NOMO-1 treated with dmso at 0.1 percent for 144 hours (cell line): ENCODE results near the gene ALCAM.
"Not testable (repeated sequence)": the region's sequence is repeated elsewhere in the genome, so short reads cannot be mapped to it uniquely, and the experiment has no call there.

Experiments
- DNase-seq: peaks from one replicate; lab custom pipeline; 2025; ENCODE audit not compliant: unreplicated experiment; lab: John Stamatoyannopoulos, UW

ALCAM gene

GRCh38 chr3:105580296-105580965, 213.7 kb downstream of the ALCAM start:
- no peak for DNase-seq

- DNase-seq = no peak
These were observed 215.3 kb downstream of the ALCAM start for GRCh38 chr3:105582015-105582414.

DNA sequence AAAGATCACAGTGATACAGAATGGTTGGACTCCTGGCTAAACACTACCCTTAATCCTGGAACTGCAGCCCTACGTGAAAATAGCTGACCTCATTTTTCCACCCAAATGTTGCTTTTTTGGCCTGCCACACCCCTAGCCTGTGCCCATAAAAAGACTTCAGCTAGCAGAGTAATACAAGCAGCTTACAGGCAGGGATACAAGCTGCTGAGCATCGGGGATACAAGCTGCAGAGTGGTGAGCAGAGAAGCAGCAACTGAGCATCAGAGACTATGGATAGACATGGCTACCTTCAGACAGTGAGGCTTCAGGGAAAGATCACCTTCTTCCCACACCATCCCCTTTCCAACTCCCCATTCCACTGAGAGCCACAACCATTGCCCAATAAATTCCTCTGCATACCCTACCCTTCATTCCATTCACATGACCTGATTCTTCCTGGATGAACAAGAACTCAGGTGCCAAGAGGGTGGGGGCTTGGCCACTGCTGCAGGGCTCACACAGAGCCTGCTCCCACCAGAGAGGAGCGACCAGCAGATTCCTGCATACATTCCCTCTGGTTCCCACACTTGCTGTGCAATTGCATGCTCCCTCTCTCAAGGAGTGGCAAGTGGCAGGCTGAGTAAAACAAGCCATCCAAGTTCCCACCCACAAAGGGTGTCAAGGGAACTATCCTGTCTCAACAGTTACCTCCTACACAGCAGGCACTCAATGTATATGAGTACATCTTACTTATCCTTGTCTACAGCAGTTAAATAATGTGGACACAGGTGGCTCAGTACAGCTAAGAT, 217.5 kb downstream of the ALCAM start:
- DNase-seq = no peak

- DNase-seq = no peak
These were observed 226.6 kb downstream of the ALCAM start for GRCh38 chr3:105593315-105593714.

DNA sequence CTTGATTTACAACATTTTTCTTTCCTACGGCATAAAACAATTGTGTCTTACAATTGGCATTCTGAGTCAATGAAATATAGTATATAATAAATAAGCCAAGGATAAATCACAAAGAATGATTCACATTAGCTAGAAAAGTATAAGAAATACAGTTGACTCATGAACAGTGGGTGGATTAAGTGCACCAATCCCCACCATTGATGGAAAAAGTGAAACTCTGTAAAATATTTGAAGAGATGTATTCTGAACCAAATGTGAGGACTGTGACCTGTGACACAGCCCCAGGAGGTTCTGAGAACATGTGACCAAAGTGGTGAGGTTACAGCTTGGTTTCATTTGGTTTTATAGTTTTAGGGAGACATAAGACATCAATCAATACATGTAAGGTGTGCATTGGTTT, 227.5 kb downstream of the ALCAM start:
- DNase-seq = no peak

- no peak for DNase-seq
These were observed 231.5 kb downstream of the ALCAM start for GRCh38 chr3:105598042-105598796.

DNA sequence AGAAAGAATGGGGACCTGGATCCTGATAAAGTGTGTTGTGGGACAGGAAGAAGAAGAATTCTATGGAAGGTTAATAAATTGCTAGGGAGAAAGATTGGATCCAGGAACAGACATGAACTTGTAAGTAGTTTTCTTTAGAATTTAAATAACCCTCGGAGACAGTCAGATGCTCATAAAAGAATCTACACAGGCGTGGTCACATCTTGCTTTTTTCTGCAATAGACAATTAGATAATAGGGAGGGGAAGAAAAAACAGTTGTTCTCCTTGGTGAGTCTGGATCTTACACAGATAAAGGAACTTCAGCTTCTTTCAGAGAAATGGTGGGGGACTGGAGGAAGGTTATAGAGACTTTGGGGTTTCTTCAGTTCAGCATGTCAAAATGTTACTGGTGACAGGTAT, 232.6 kb downstream of the ALCAM start:
- DNase-seq = no peak

DNA sequence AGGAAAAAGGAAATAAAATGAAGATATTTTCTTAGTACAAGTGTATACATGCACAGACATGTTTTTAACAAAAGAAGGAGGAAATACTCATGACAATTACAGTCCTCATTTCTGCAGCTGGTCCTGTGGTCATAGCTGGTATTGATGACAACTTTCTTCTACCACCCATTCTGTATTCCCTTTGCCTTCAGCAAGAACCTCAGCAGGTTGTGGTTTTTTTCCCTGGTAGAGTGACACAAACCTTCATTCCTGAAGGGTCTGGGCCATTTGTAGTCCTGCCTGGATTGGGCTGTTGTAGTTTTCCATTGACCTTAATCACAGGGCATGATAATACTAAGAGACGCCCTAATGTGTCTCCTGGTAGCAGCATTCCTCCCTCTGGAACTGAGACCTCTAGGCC, 235.0 kb downstream of the ALCAM start:
- DNase-seq = not testable (repeated sequence)

DNA sequence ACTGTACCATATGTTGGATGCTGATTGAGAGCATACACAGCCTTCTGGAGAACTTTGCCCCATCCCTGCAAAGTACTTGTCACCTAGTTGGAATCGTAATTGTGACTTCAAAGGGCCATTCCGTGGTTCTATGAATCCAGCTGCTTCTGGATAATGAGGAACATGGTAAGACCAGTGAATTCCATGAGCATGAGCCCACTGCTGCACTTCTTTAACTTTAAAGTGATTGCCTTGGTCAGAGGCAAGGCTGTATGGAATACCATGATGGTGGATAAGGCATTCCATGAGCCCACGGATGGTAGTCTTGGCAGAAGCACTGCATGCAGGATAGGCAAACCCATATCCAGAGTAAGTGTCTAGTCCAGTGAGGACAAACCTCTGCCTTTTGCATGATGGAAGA, 235.6 kb downstream of the ALCAM start:
- DNase-seq = not testable (repeated sequence)

DNA sequence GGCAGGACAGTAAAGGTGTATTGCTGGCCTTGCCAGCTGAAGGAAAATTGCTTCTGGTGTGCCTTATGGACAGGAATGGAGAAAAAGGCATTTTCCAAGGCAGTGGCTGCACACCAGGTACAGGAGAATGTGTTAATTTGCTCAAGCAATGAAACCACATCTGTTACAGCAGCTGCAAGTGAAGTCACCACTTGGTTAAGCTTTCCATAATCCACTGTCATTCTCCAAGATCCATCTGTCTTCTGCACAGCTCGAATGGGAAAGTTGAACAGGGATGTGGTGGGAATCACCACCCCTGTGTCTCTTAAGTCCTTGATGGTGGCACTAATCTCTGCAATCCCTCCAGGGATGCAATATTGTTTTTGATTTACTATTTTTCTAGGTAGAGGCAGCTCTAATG, 236.8 kb downstream of the ALCAM start:
- DNase-seq = not testable (repeated sequence)

- no peak for DNase-seq
These were observed 239.3 kb downstream of the ALCAM start for GRCh38 chr3:105606016-105606415.

- DNase-seq = no peak
These were observed 241.9 kb downstream of the ALCAM start for GRCh38 chr3:105608623-105609022.

DNA sequence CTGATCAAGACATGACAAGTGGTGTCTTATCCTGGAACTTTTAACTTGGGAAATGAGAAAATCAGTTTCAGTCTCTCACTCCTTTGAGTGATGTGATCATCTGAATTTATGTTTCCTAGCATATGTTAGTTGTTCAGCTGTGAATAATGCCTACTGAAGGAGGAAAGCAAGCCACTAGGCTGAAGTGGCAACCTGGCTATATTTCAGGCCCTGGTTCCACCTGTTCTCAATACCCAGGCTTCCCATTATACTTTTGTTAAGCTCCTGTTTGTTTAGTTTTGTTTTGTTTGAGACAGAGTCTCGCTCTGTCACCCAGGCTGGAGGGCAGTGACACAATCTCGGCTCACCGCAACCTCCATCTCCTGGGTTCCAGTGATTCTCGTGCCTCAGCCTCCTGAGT, 243.8 kb downstream of the ALCAM start:
- no peak for DNase-seq

DNA sequence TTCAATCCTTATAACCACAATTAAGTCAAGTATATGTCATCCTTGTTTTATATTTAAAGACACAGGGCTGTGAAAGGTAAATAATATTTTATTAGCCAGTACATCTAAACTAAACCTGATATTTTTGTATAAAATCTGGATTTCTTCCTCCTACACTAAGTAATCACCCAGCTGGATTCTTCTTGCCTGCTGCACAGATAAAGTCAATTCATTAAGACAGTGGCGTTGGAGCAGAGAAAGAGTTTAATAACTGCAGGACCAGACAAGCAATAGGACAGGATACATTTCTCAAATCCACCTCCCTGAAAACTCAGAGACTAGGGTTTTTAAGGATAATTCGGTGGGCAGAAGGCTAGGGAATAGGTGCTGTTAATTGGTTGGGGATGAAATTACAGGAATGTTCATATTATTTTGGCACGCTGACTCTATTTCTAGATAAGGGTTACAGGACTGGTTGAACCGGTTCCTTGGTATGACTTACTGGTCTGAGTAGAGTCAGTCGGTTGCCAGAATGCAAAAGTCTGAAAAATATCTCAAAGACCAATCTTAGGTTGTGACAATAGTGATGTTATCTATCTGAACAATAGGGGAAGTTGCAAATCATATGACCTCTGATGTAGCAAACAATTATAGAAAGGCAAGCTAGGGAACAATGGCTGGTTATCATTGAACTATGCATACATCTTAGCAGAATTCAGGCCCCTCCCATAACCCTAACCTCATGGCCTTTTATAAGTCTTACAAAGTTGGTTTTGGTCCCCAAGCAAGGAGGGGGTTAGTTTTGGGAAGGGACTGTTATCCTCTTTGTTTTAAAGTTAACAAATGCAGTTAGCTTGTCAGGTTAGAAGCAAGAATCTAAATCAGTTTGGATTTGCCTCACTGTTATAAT, 244.8 kb downstream of the ALCAM start:
- no peak for DNase-seq

DNA sequence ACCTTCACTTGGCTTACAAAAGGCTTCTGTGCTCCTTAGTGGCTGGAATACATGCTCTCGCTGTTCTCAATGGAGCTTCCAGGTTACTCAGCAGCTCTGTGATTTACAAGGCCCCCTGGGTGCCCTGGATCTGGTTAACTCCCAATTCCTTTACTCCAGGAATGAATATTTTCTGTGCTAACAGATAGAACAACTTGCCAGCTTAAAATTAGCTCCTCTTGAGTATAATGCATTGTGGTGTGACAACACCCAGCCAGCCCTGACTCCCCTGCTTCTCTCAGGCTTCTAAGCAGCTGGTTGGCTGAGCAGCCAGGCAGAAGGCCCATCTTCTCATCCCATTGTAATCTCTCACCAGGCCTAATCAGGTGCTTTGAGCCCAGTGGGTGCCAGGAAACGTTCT, 246.4 kb downstream of the ALCAM start:
- no peak for DNase-seq

- no peak for DNase-seq
These were observed 247.8 kb downstream of the ALCAM start for GRCh38 chr3:105614288-105615030.

DNA sequence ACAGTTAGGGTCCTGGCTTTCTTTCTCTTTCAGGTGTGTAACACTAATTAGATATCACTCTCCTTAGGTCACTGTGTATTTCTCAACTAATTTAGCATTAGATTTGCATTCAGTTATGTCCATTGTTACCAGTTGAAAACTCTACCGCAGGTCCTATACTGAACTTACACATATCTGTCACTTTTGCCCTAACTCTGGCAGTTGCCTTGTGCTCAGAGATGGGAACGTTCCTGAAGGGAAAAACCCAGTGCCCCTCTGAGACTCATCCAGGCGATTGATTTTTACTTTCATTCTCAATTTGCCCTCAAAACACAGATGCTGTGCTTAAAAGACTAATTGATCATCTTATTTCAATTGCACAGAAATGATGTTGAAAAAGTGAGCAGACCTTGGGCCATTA, 249.1 kb downstream of the ALCAM start:
- DNase-seq = no peak

DNA sequence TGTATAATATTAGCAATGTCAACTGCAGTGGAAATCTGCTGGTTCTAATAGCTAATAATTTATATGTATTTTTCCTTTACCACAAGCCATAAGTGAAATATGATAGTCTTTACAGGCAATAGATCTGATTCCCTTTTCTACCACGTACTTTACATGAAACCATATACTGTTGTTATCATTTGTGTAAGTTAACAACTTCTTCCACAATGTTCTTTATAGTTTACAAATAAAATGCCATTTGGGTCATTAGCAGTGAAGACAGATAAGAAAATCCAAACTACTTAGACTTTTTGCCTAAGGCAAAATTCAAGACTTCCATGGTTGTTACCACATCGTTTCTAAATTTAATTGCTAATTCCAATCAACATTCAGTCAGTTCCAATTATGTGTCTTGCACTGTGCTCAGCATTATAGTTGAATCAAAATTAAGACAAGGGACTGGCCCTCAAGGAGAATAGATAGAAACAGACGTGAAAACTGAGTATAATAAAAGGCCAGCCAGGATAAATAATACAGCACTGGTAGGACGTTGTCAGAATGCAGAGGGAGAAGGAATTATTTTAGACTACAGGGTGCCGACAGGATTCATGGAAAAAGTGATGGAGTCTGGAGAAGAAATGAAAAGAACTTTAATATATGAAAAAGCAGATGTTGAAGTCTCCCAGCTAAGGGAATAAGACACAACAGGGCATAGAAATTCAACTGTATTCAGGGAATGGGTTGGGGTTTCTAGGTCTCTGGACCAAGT, 249.8 kb downstream of the ALCAM start:
- no peak for DNase-seq

DNA sequence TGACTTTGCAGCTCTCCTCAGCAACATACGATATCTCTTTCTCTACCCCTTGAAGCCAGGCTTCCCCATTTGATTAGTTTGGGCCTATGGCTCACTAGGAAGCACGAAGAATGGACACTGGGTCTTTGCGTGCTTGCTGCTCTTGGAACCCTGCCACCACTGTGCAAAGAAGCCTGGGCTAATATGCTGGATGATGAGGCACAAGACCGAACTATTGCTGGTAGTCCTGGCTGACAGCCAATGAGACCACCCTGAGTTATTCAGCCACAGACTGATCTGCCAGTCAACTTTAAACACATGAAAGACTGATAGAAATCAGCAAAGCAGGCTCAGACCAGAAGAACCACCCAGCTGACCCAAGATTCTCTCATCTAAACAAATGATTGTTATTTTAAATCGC, 251.8 kb downstream of the ALCAM start:
- no peak for DNase-seq

GRCh38 chr3:105619651-105620050, 252.9 kb downstream of the ALCAM start:
- DNase-seq = no peak
